ENCODE measurements around the gene DRICH1.
A peak's percentile ranks its signal among the peaks of the same experiment; 100 is the strongest.
"Not testable (repeated sequence)": the region's sequence is repeated elsewhere in the genome, so short reads cannot be mapped to it uniquely, and the experiment has no call there.

DRICH1 gene

GRCh38 chr22:23638611-23639010 lies 6.5 kb upstream of the DRICH1 start:
- H3K4me3 ChIP-seq (replicated peaks; ENCODE audit: low read depth, low read length) = no peak overlapping the region
- no peak for DNase-seq (ENCODE audit: low read depth)
- no peak for TF ChIP-seq CTCF (IDR thresholded peaks at IDR 0.05; ENCODE audit: low read length, missing control alignments)

- not testable (repeated sequence) for DNase-seq (ENCODE audit: low read depth); H3K4me3 ChIP-seq (replicated peaks; ENCODE audit: low read depth, low read length)
Measured at GRCh38 chr22:23635291-23635690, 3.2 kb upstream of the DRICH1 start.

- not testable (repeated sequence) for DNase-seq (ENCODE audit: low read depth); H3K4me3 ChIP-seq (replicated peaks; ENCODE audit: low read depth, low read length)
Measured at GRCh38 chr22:23628056-23628743, 3.9 kb downstream of the DRICH1 start.

- peak; percentile 38 for DNase-seq (ENCODE audit: low read depth)
- H3K4me3 ChIP-seq (replicated peaks; ENCODE audit: low read depth, low read length) = not testable (repeated sequence)
- peak; percentile 52 for TF ChIP-seq CTCF (IDR thresholded peaks at IDR 0.05; ENCODE audit: low read length, missing control alignments)
Measured at GRCh38 chr22:23627401-23628055, 4.6 kb downstream of the DRICH1 start.

GRCh38 chr22:23626286-23626975 lies 5.7 kb downstream of the DRICH1 start:
- no peak for TF ChIP-seq CTCF (IDR thresholded peaks at IDR 0.05; ENCODE audit: low read length, missing control alignments)
- H3K4me3 ChIP-seq (replicated peaks; ENCODE audit: low read depth, low read length) = no peak overlapping the region
- no peak for DNase-seq (ENCODE audit: low read depth)

- no peak for DNase-seq (ENCODE audit: low read depth)
- no peak for TF ChIP-seq CTCF (IDR thresholded peaks at IDR 0.05; ENCODE audit: low read length, missing control alignments)
- no peak overlapping the region for H3K4me3 ChIP-seq (replicated peaks; ENCODE audit: low read depth, low read length)
Measured at GRCh38 chr22:23622634-23623033, 9.5 kb downstream of the DRICH1 start.

GRCh38 chr22:23621916-23622315 lies 10.2 kb downstream of the DRICH1 start:
- H3K4me3 ChIP-seq (replicated peaks; ENCODE audit: low read depth, low read length); DNase-seq (ENCODE audit: low read depth): not testable (repeated sequence)

GRCh38 chr22:23621082-23621780 lies 10.9 kb downstream of the DRICH1 start:
- TF ChIP-seq CTCF (IDR thresholded peaks at IDR 0.05; ENCODE audit: low read length, missing control alignments) = no peak
- DNase-seq (ENCODE audit: low read depth) = no peak
- no peak overlapping the region for H3K4me3 ChIP-seq (replicated peaks; ENCODE audit: low read depth, low read length)

Data from fibroblast of pulmonary artery (primary cell).